A549 (cell line): Measurements from ENCODE around the gene KRTCAP2. TPM values are rescaled to one million over a fixed set of nuclear protein-coding genes. Genes with fewer than 3 reads are reported as not detected.

Experiments
- ATAC-seq, 2 experiments: fragments of 200-7000 bp in 1 of 2; fragments of >200 bp in 1 of 2; cut with Nextera tagmentation in 1 of 2; cut with Tn5 transposase in 1 of 2; 3 replicates each; pipeline versions ENCODE4 v1.8.0 to v1.9.1; 2018 to 2020; ENCODE audit warnings: mild to moderate bottlenecking in 1 of 2, moderate library complexity in 1 of 2
- CTCF ChIA-PET: fragments of 300-600 bp; sonication (Branson Sonifier 250); formaldehyde crosslinking; extraction: SDS; loops from one replicate; lab custom pipeline; 2021; ENCODE audit warnings: antibody characterized with exemption, inconsistent platforms; lab: Yijun Ruan, JAX
- POLR2A ChIA-PET: fragments of 350-600 bp; formaldehyde crosslinking; extraction: SDS; loops from one replicate; lab custom pipeline; 2021; ENCODE audit warnings: antibody characterized with exemption, inconsistent platforms; lab: Yijun Ruan, JAX
- DNase-seq, 2 experiments: peaks; one replicate each; pipeline versions ENCODE4 v3.0.0 to v3.0.0-alpha.2; 2011 to 2016; ENCODE audit warnings: low read depth in 1 of 2, low spot score in 1 of 2
- FAIRE-seq: peaks from 2 replicates; lab custom pipeline; 2011; peaks lifted over from hg19 to GRCh38; lab: Jason Lieb, UNC
- H3K27ac ChIP-seq, 2 experiments: fragments of >200 bp; sonication (Bioruptor Twin); formaldehyde crosslinking; 3 replicates each; pipeline ENCODE4 v1.5.1; 2016 to 2017
- H3K4me1 ChIP-seq: fragments of >200 bp; sonication (Bioruptor Twin); formaldehyde crosslinking; 3 replicates; pipeline ENCODE4 v1.6.1; 2016
- H3K4me2 ChIP-seq: fragments of >200 bp; sonication (Bioruptor Twin); formaldehyde crosslinking; 3 replicates; pipeline ENCODE4 v1.6.1; 2016
- H3K4me3 ChIP-seq: fragments of >200 bp; sonication (Bioruptor Twin); formaldehyde crosslinking; 3 replicates; pipeline ENCODE4 v1.5.1; 2016
- H3K9me3 ChIP-seq: fragments of >200 bp; sonication (Bioruptor Twin); formaldehyde crosslinking; 3 replicates; pipeline ENCODE4 v1.6.1; 2016
- ATOH8 ChIP-seq: fragments of 250-450 bp; sonication (Bioruptor Pico); IDR thresholded peaks from 2 replicates; pipeline ENCODE4 v1.5.0; 2020; ENCODE audit warnings: low read depth, mild to moderate bottlenecking, moderate library complexity
- CBX8 ChIP-seq: fragments of 200-600 bp; sonication (generic); IDR thresholded peaks from 2 replicates; pipeline ENCODE4 v1.6.1; 2016
- CTCF ChIP-seq: fragments of >200 bp; sonication (Bioruptor Twin); formaldehyde crosslinking; IDR thresholded peaks from 3 replicates; pipeline ENCODE4 v1.5.1; 2016
- E2F6 ChIP-seq: IDR thresholded peaks from 2 replicates; pipeline ENCODE4 v1.6.1; 2012; ENCODE audit warnings: low read depth, borderline replicate concordance
- EHF ChIP-seq: fragments of 250-450 bp; sonication (Bioruptor Pico); IDR thresholded peaks from 2 replicates; pipeline ENCODE4 v1.5.0; 2020; ENCODE audit warnings: mild to moderate bottlenecking
- EHMT2 ChIP-seq: fragments of 200-600 bp; sonication (generic); IDR thresholded peaks from 2 replicates; pipeline ENCODE4 v1.6.1; 2016; ENCODE audit warnings: antibody characterized with exemption, low read depth, mild to moderate bottlenecking, moderate library complexity
- FOSB ChIP-seq: fragments of 250-450 bp; sonication (Bioruptor Pico); IDR thresholded peaks from 2 replicates; pipeline ENCODE4 v1.5.0; 2020; ENCODE audit warnings: mild to moderate bottlenecking, moderate library complexity
- FOSL2 ChIP-seq, 2 experiments: fragments of 450-650 bp in 1 of 2; fragments of >200 bp in 1 of 2; sonication (Bioruptor Twin) in 1 of 2; formaldehyde crosslinking; IDR thresholded peaks; 2 replicates each; pipeline versions ENCODE4 v1.5.0 to v1.6.1; 2016 to 2020; ENCODE audit warnings: mild to moderate bottlenecking in 1 of 2, moderate library complexity in 1 of 2
- FOXS1 ChIP-seq: fragments of 250-450 bp; sonication (Bioruptor Pico); IDR thresholded peaks from 2 replicates; pipeline ENCODE4 v1.5.0; 2020; ENCODE audit warnings: mild to moderate bottlenecking, moderate library complexity
- HDAC2 ChIP-seq: fragments of 200-600 bp; sonication (generic); IDR thresholded peaks from 2 replicates; pipeline ENCODE4 v1.6.1; 2016
- HEYL ChIP-seq: fragments of 250-450 bp; sonication (Bioruptor Pico); IDR thresholded peaks from 2 replicates; pipeline ENCODE4 v1.8.0; 2021; ENCODE audit warnings: mild to moderate bottlenecking, moderate library complexity
- HMGXB4 ChIP-seq: fragments of 250-450 bp; sonication (Bioruptor Pico); IDR thresholded peaks from 2 replicates; pipeline ENCODE4 v1.5.0; 2021; ENCODE audit warnings: mild to moderate bottlenecking, moderate library complexity, borderline replicate concordance
- HOXB13 ChIP-seq: fragments of 250-450 bp; sonication (Bioruptor Pico); IDR thresholded peaks from 2 replicates; pipeline ENCODE4 v1.5.0; 2020; ENCODE audit warnings: low read depth, mild to moderate bottlenecking, moderate library complexity
- HOXB5 ChIP-seq: fragments of 250-450 bp; sonication (Bioruptor Pico); IDR thresholded peaks from 2 replicates; pipeline ENCODE4 v1.5.0; 2020; ENCODE audit warnings: mild to moderate bottlenecking, moderate library complexity
- JUN ChIP-seq, 2 experiments: fragments of >200 bp; sonication (Bioruptor Twin); formaldehyde crosslinking; IDR thresholded peaks; 2 replicates in 1 of 2; 3 replicates in 1 of 2; pipeline ENCODE4 v1.6.1; 2016 to 2017
- KDM5A ChIP-seq: fragments of 200-600 bp; sonication (generic); IDR thresholded peaks from 2 replicates; pipeline ENCODE4 v1.6.1; 2016; ENCODE audit warnings: antibody characterized with exemption, mild to moderate bottlenecking
- MAFK ChIP-seq: fragments of 450-650 bp; IDR thresholded peaks from 2 replicates; pipeline ENCODE4 v1.6.1; 2014; ENCODE audit not compliant: partially characterized antibody
- MAX ChIP-seq: IDR thresholded peaks from 2 replicates; pipeline ENCODE4 v1.6.1; 2012
- MAZ ChIP-seq: fragments of 150-350 bp; IDR thresholded peaks from 2 replicates; pipeline ENCODE4 v1.6.1; 2014; ENCODE audit warnings: antibody characterized with exemption, low read depth, low read length, borderline replicate concordance
- MYC ChIP-seq: IDR thresholded peaks from 2 replicates; pipeline ENCODE4 v1.6.1; 2012; ENCODE audit warnings: mild to moderate bottlenecking, inconsistent platforms, low read length, improper control_type of control experiment, borderline replicate concordance
- NFE2L2 ChIP-seq: fragments of 150-350 bp; conservative IDR thresholded peaks from 2 replicates; pipeline ENCODE4 v1.6.1; 2014; ENCODE audit warnings: low read length
- NPAS2 ChIP-seq: fragments of 250-450 bp; sonication (Bioruptor Pico); IDR thresholded peaks from 2 replicates; pipeline ENCODE4 v1.8.0; 2022; ENCODE audit warnings: mild to moderate bottlenecking, moderate library complexity, borderline replicate concordance
- POLR2A ChIP-seq: IDR thresholded peaks from 2 replicates; pipeline ENCODE4 v1.6.1; 2012; ENCODE audit warnings: mild to moderate bottlenecking, low read length
- POLR2AphosphoS2 ChIP-seq: conservative IDR thresholded peaks from 2 replicates; pipeline ENCODE4 v1.6.1; 2012; ENCODE audit warnings: low read length, improper control_type of control experiment, inconsistent platforms
- RCOR1 ChIP-seq: fragments of 150-350 bp; IDR thresholded peaks from 2 replicates; pipeline ENCODE4 v1.6.1; 2014; ENCODE audit warnings: antibody characterized with exemption, low read length, low read depth
- SREBF2 ChIP-seq: fragments of 450-650 bp; IDR thresholded peaks from 2 replicates; pipeline ENCODE4 v1.6.1; 2014; ENCODE audit warnings: mild to moderate bottlenecking, moderate library complexity
- TFCP2L1 ChIP-seq: fragments of 250-450 bp; sonication (Bioruptor Pico); IDR thresholded peaks from 2 replicates; pipeline ENCODE4 v1.5.0; 2021; ENCODE audit warnings: mild to moderate bottlenecking
- TP53 ChIP-seq: fragments of 250-450 bp; sonication (Bioruptor Pico); IDR thresholded peaks from 2 replicates; pipeline ENCODE4 v1.5.0; 2021; ENCODE audit warnings: mild to moderate bottlenecking, moderate library complexity
- USF2 ChIP-seq: fragments of 450-650 bp; IDR thresholded peaks from 2 replicates; pipeline ENCODE4 v1.6.1; 2014; ENCODE audit warnings: antibody characterized with exemption
- ZFP36 ChIP-seq: fragments of 450-650 bp; IDR thresholded peaks from 2 replicates; pipeline ENCODE4 v1.6.1; 2014; ENCODE audit warnings: borderline replicate concordance; ENCODE audit not compliant: partially characterized antibody
- ZSCAN20 ChIP-seq: fragments of 250-450 bp; sonication (Bioruptor Pico); IDR thresholded peaks from 2 replicates; pipeline ENCODE4 v1.8.0; 2022; ENCODE audit warnings: mild to moderate bottlenecking, moderate library complexity
- WGBS: methylation state at CpG from one replicate; pipeline ENCODE4 v1.1.6; 2017; ENCODE audit errors: missing lambda C conversion rate; 5-methylcytosine and 5-hydroxymethylcytosine counted together
- polyA plus RNA-seq, 4 experiments: library from polyadenylated mRNA; depleted of rRNA in 3 of 4; stranded (reverse); fragments of >200 nt; fragmentation: RNase III in 1 of 4; extraction: RNeasy Plus Mini Kit Qiagen cat#74134 plus additional on column Dnase treatment in 1 of 4; gene quantifications; 2 replicates in 3 of 4; 3 replicates in 1 of 4; pipeline ENCODE4 v1.2.3, GENCODE V29; 2011 to 2017

KRTCAP2 gene
- polyA plus RNA-seq, 2 of the 4 experiments (the other 2 are of a cell fraction) = 154 to 217 TPM

- CTCF ChIA-PET = interaction anchor here (0.7 to 15.2 kb wide), 32 partner anchors 8 to 213 kb away, joined by 3 to 384 read pairs (median 6); partner anchors contain the start of genes ADAM15, EFNA1, MTX1 and SLC50A1
- peak within 1 kb of the TSS; percentile 93 to 99 for H3K27ac ChIP-seq
- peak within 1 kb of the TSS; percentile 95 for H3K4me2 ChIP-seq
- peak within 1 kb of the TSS; percentile 80 for H3K4me3 ChIP-seq
- H3K4me1 ChIP-seq = peaks cover 21% of the 10 kb centered on the region
- H3K9me3 ChIP-seq = no peaks in the 10 kb centered on the region
- no peak for TF ChIP-seq MAZ
- no peak for TF ChIP-seq TFCP2L1 (CRISPR knock-in tag)
- TF ChIP-seq FOSB = no peak
- TF ChIP-seq FOXS1 = 0 out of 2 replicates have a peak, but pooled peaks have one; percentile 7
- TF ChIP-seq HOXB13 (CRISPR knock-in tag) = peak; percentile 50; the same call in 1 of the 2 replicates
- TF ChIP-seq NPAS2 (CRISPR knock-in tag) = no peak
- 0 out of 2 replicates have a peak, but pooled peaks have one; percentile 60 for TF ChIP-seq ATOH8 (CRISPR knock-in tag)
- TF ChIP-seq JUN (IDR thresholded peaks at IDR 0.05) = 0 out of 5 replicates have a peak, but pooled peaks of 1 of the 2 experiments have one; percentile 17
- TF ChIP-seq RCOR1 = no peak
- no peak for TF ChIP-seq CBX8
- TF ChIP-seq MAFK = no peak
- no peak for TF ChIP-seq HMGXB4
- TF ChIP-seq POLR2AphosphoS2 = no peak
- TF ChIP-seq USF2 = peak; percentile 37; the same call in 1 of the 2 replicates
- no peak for TF ChIP-seq ZSCAN20 (CRISPR knock-in tag)
- TF ChIP-seq EHMT2 = no peak
- TF ChIP-seq TP53 (CRISPR knock-in tag) = no peak
- TF ChIP-seq E2F6 = peak; percentile 94
- no peak for TF ChIP-seq ZFP36
- no peak for TF ChIP-seq HEYL (CRISPR knock-in tag)
- TF ChIP-seq POLR2A = peak; percentile 21; the same call in 1 of the 2 replicates
- TF ChIP-seq EHF = no peak
- no peak for TF ChIP-seq KDM5A
- TF ChIP-seq HOXB5 (CRISPR knock-in tag) = no peak
- no peak for TF ChIP-seq SREBF2
- TF ChIP-seq NFE2L2 = no peak
- no peak for TF ChIP-seq HDAC2
- TF ChIP-seq MAX = peak; percentile 88
- peak; percentile 27; the same call in 2 of the 3 replicates for TF ChIP-seq CTCF
- no peak for TF ChIP-seq MYC
- no peak for TF ChIP-seq FOSL2 (IDR thresholded peaks at IDR 0.05)
- no peak for TF ChIP-seq FOSL2 (CRISPR knock-in tag; IDR thresholded peaks at IDR 0.05)
- POLR2A ChIA-PET = interaction anchor here (0.8 to 4.4 kb wide), 8 partner anchors 20 to 110 kb away, joined by 3 to 54 read pairs (median 4); partner anchors contain the start of genes EFNA4 and SLC50A1
- DNase-seq (peak; percentile 65 to 80), ATAC-seq (peak; percentile 22 to 43), FAIRE-seq (no peak)
- 21% methylated on average over 23 of the region's 38 CpGs for WGBS
Measured at GRCh38 chr1:155173478-155174323, 597 bp upstream of the KRTCAP2 start, which contains the start of gene TRIM46. TRIM46 (plus strand) TSS chr1:155173849; CDS start chr1:155173967, 118 bp downstream.
